ENCODE measurements around the gene ADAMTS18. TPM values are rescaled to one million over a fixed set of nuclear protein-coding genes. Genes with fewer than 3 reads are reported as not detected.

The ADAMTS18 gene
- total and polyA plus RNA-seq, 8 donors: 0.03 to 0.52 (median 0.14) TPM; not detected in 1

- no peaks in the 10 kb centered on the region for H3K27me3 ChIP-seq
- intact Hi-C loops (cut with DNase I): no loop called here
- no peaks in the 10 kb centered on the region for H3K4me1 ChIP-seq
- H3K36me3 ChIP-seq: no peaks in the 10 kb centered on the region
- ATAC-seq: no peak
- WGBS, 2 donors: 82 to 83% methylated on average over 7 of the region's 7 CpGs
- no peak for FAIRE-seq
- DNase-seq: no peak
- H3K9me3 ChIP-seq: no peaks in the 10 kb centered on the region
- H3K27ac ChIP-seq: no peak overlapping the region
- H3K4me3 ChIP-seq: no peak overlapping the region
- TF ChIP-seq CTCF (IDR thresholded peaks at IDR 0.05): no peak
Observed at GRCh38 chr16:77328274-77328673, 106.6 kb downstream of the ADAMTS18 start.

GRCh38 chr16:77327717-77328116, 107.1 kb downstream of the ADAMTS18 start:
- intact Hi-C loops (cut with DNase I): no loop called here
- Histone ChIP-seq H3K27me3 (no peaks in the 10 kb centered on the region), H3K4me1 (peaks cover 0 to 4% (median 3%) of the 10 kb centered on the region in 3 donors), H3K4me3 (no peak overlapping the region), H3K27ac (no peak overlapping the region), H3K9me3 (no peaks in the 10 kb centered on the region), H3K36me3 (no peaks in the 10 kb centered on the region)
- TF ChIP-seq CTCF (IDR thresholded peaks at IDR 0.05): no peak
- 62 to 73% methylated on average over 2 of the region's 2 CpGs for WGBS, 2 donors
- DNase-seq (no peak), FAIRE-seq (no peak), ATAC-seq (no peak)

GRCh38 chr16:77324729-77325128, 110.1 kb downstream of the ADAMTS18 start:
- H3K9me3 ChIP-seq: no peaks in the 10 kb centered on the region
- no peak for FAIRE-seq
- no peak for DNase-seq
- TF ChIP-seq CTCF (IDR thresholded peaks at IDR 0.05): no peak
- WGBS, 2 donors: 73 to 80% methylated on average over 3 of the region's 3 CpGs
- no peaks in the 10 kb centered on the region for H3K27me3 ChIP-seq
- H3K4me3 ChIP-seq: no peak overlapping the region
- no peaks in the 10 kb centered on the region for H3K36me3 ChIP-seq
- intact Hi-C loops (cut with DNase I): no loop called here
- no peak overlapping the region for H3K27ac ChIP-seq
- no peak for ATAC-seq
- H3K4me1 ChIP-seq: peaks cover 0 to 4% (median 3%) of the 10 kb centered on the region in 3 donors

GRCh38 chr16:77323695-77324094, 111.1 kb downstream of the ADAMTS18 start:
- DNase-seq (no peak), ATAC-seq (no peak), FAIRE-seq (no peak)
- peaks cover 0 to 4% (median 3%) of the 10 kb centered on the region in 3 donors for H3K4me1 ChIP-seq
- H3K36me3 ChIP-seq: no peaks in the 10 kb centered on the region
- no peak overlapping the region for H3K4me3 ChIP-seq
- H3K27me3 ChIP-seq: peaks cover 0 to 2% (median 0%) of the 10 kb centered on the region in 4 donors
- intact Hi-C loops (cut with DNase I): no loop called here
- WGBS, 2 donors: 30 to 42% methylated on average over 2 of the region's 2 CpGs
- no peaks in the 10 kb centered on the region for H3K9me3 ChIP-seq
- TF ChIP-seq CTCF (IDR thresholded peaks at IDR 0.05): no peak
- H3K27ac ChIP-seq: no peak overlapping the region

- Histone ChIP-seq H3K9me3 (no peaks in the 10 kb centered on the region), H3K4me1 (peaks cover 0 to 4% (median 3%) of the 10 kb centered on the region in 3 donors), H3K27ac (no peak overlapping the region), H3K36me3 (no peaks in the 10 kb centered on the region), H3K4me3 (no peak overlapping the region), H3K27me3 (peaks cover 0 to 10% (median 0%) of the 10 kb centered on the region in 4 donors)
- no peak for TF ChIP-seq CTCF (IDR thresholded peaks at IDR 0.05)
- 13 to 14% methylated on average over 2 of the region's 2 CpGs for WGBS, 2 donors
- no peak for FAIRE-seq
- ATAC-seq: peak in 1 of 4 donors; percentile 40
- intact Hi-C loops (cut with DNase I): no loop called here
- no peak for DNase-seq
Observed at GRCh38 chr16:77322757-77323156, 112.1 kb downstream of the ADAMTS18 start.
